SK-N-SH (cell line): ENCODE measurements around the gene FSD1. TPM values are rescaled to one million over a fixed set of nuclear protein-coding genes. Genes with fewer than 3 reads are reported as not detected.

Experiments used
- CTCF ChIA-PET: fragments of 300-600, 350-600 bp; formaldehyde crosslinking; extraction: SDS; loops from one replicate; lab custom pipeline; 2021; lab: Yijun Ruan, JAX
- POLR2A ChIA-PET: fragments of 350-600 bp; sonication (Branson Sonifier 250); formaldehyde crosslinking; extraction: SDS; loops from one replicate; lab custom pipeline; 2020; ENCODE audit warnings: antibody characterized with exemption, inconsistent platforms; lab: Yijun Ruan, JAX
- DNase-seq: peaks from one replicate; pipeline ENCODE4 v3.0.0; 2012
- H2AFZ ChIP-seq: fragments of 200-600 bp; sonication (generic); 2 replicates; pipeline ENCODE4 v1.8.1; 2016; ENCODE audit warnings: antibody characterized with exemption, mild to moderate bottlenecking, low read depth
- H3F3A ChIP-seq: fragments of 200-600 bp; sonication (generic); replicated peaks from 2 replicates; pipeline ENCODE3; 2016; ENCODE audit warnings: antibody characterized with exemption, mild to moderate bottlenecking; ENCODE audit not compliant: insufficient read depth
- H3K27ac ChIP-seq, 2 experiments: fragments of 200-500 bp in 1 of 2; fragments of 200-600 bp in 1 of 2; sonication (Bioruptor generic) in 1 of 2; sonication (generic), shearing (Covaris generic) in 1 of 2; 2 replicates each; pipeline versions ENCODE4 v1.5.1 to v1.6.1; 2014 to 2016; ENCODE audit warnings: low read depth in 2 of 2, inconsistent platforms in 1 of 2, low read length in 1 of 2, mild to moderate bottlenecking in 1 of 2, mixed read lengths in 1 of 2
- H3K27me3 ChIP-seq: fragments of 200-600 bp; sonication (generic), shearing (Covaris generic); 2 replicates; pipeline ENCODE4 v1.6.1; 2016; ENCODE audit warnings: mixed run types; ENCODE audit not compliant: insufficient read depth
- H3K36me3 ChIP-seq, 2 experiments: fragments of 200-500 bp in 1 of 2; fragments of 200-600 bp in 1 of 2; sonication (Bioruptor generic) in 1 of 2; sonication (generic) in 1 of 2; replicated peaks in 1 of 2; 2 replicates each; pipeline versions ENCODE3 to v1.5.1; 2014 to 2016; ENCODE audit warnings: low read length in 1 of 2, mild to moderate bottlenecking in 1 of 2; ENCODE audit not compliant: insufficient read depth in 2 of 2, control insufficient read depth in 1 of 2
- H3K4me1 ChIP-seq, 2 experiments: fragments of 200-500 bp in 1 of 2; fragments of 200-600 bp in 1 of 2; sonication (Bioruptor generic) in 1 of 2; sonication (generic), shearing (Covaris generic) in 1 of 2; 2 replicates each; pipeline versions ENCODE4 v1.5.1 to v1.6.1; 2014 to 2016; ENCODE audit warnings: low read depth in 1 of 2, low read length in 1 of 2, mixed run types in 1 of 2; ENCODE audit not compliant: insufficient read depth in 2 of 2, control insufficient read depth in 1 of 2
- H3K4me2 ChIP-seq: fragments of 200-600 bp; sonication (generic), shearing (Covaris generic); 2 replicates; pipeline ENCODE4 v1.6.1; 2017; ENCODE audit warnings: mixed run types
- H3K4me3 ChIP-seq, 2 experiments: fragments of 200-500 bp in 1 of 2; fragments of 200-600 bp in 1 of 2; sonication (Bioruptor generic) in 1 of 2; sonication (generic), shearing (Covaris generic) in 1 of 2; 2 replicates each; pipeline versions ENCODE4 v1.5.1 to v1.8.1; 2014 to 2016; ENCODE audit warnings: low read depth in 2 of 2, inconsistent platforms in 1 of 2, low read length in 1 of 2, mild to moderate bottlenecking in 1 of 2, mixed read lengths in 1 of 2, moderate library complexity in 1 of 2
- H3K79me2 ChIP-seq: fragments of 200-600 bp; sonication (generic); 2 replicates; pipeline ENCODE4 v1.8.1; 2017; ENCODE audit warnings: mild to moderate bottlenecking; ENCODE audit not compliant: insufficient read depth
- H3K9ac ChIP-seq: fragments of 200-600 bp; sonication (generic); 2 replicates; pipeline ENCODE4 v1.6.1; 2017; ENCODE audit warnings: mixed run types
- H3K9me2 ChIP-seq: fragments of 200-600 bp; sonication (generic); 2 replicates; pipeline ENCODE4 v1.6.1; 2017; ENCODE audit warnings: mixed run types
- H3K9me3 ChIP-seq: fragments of 200-600 bp; sonication (generic); 2 replicates; pipeline ENCODE4 v1.6.1; 2017; ENCODE audit warnings: mixed run types, mild to moderate bottlenecking, moderate library complexity
- H4K20me1 ChIP-seq: fragments of 200-600 bp; sonication (generic); 2 replicates; pipeline ENCODE4 v1.6.1; 2017; ENCODE audit warnings: mild to moderate bottlenecking, mixed run types; ENCODE audit not compliant: insufficient read depth
- EP300 ChIP-seq, 2 experiments: IDR thresholded peaks; 2 replicates each; pipeline versions ENCODE4 v1.4.0 to v1.6.1; 2012; ENCODE audit warnings: borderline replicate concordance in 1 of 2, low read depth in 1 of 2, low read length in 1 of 2
- FOSL2 ChIP-seq: IDR thresholded peaks from 2 replicates; pipeline ENCODE4 v1.4.0; 2012; ENCODE audit warnings: low read depth, mild to moderate bottlenecking, moderate library complexity, borderline replicate concordance
- FOXJ3 ChIP-seq: sonication (generic); formaldehyde crosslinking; IDR thresholded peaks from 2 replicates; pipeline ENCODE4 v1.5.1; 2020; ENCODE audit warnings: mild to moderate bottlenecking, missing genetic modification reagents
- GATA2 ChIP-seq: sonication (generic); formaldehyde crosslinking; IDR thresholded peaks from 2 replicates; pipeline ENCODE4 v1.5.0; 2020; ENCODE audit warnings: mild to moderate bottlenecking, missing genetic modification reagents
- MXI1 ChIP-seq: IDR thresholded peaks from 2 replicates; pipeline ENCODE4 v1.6.1; 2012; ENCODE audit warnings: mild to moderate bottlenecking, low read depth, low read length, improper control_type of control experiment
- POLR2AphosphoS5 ChIP-seq: IDR thresholded peaks from 2 replicates; pipeline ENCODE4 v1.6.1; 2012; ENCODE audit warnings: low read depth, low read length
- RAD21 ChIP-seq: IDR thresholded peaks from 2 replicates; pipeline ENCODE4 v1.6.1; 2012; ENCODE audit warnings: mild to moderate bottlenecking, low read length
- RCOR1 ChIP-seq: fragments of 150-350 bp; IDR thresholded peaks from 2 replicates; pipeline ENCODE4 v1.6.1; 2017; ENCODE audit warnings: antibody characterized with exemption, low read length
- RXRA ChIP-seq: IDR thresholded peaks from 2 replicates; pipeline ENCODE4 v1.4.0; 2012; ENCODE audit warnings: low read depth, mild to moderate bottlenecking, borderline replicate concordance
- TAF1 ChIP-seq: IDR thresholded peaks from 2 replicates; pipeline ENCODE4 v1.6.1; 2012; ENCODE audit warnings: low read depth, mild to moderate bottlenecking, low read length, moderate library complexity, borderline replicate concordance
- TCF12 ChIP-seq: IDR thresholded peaks from 2 replicates; pipeline ENCODE4 v1.4.0; 2012
- WGBS: methylation state at CpG from one replicate; pipeline ENCODE4 v1.1.6; 2017; ENCODE audit warnings: low lambda C conversion rate; 5-methylcytosine and 5-hydroxymethylcytosine counted together
- polyA plus RNA-seq, 3 experiments: library from polyadenylated mRNA; depleted of rRNA; stranded (reverse); fragments of >200 nt; gene quantifications; 2 replicates each; pipeline ENCODE4 v1.2.3, GENCODE V29; 2012
- TF ChIP-seq, protein P1 (sequence below): IDR thresholded peaks from 2 replicates; pipeline ENCODE4 v1.6.1; 2012; ENCODE audit warnings: mild to moderate bottlenecking, low read depth, low read length, moderate library complexity
- TF ChIP-seq, protein P2 (sequence below): IDR thresholded peaks from 2 replicates; pipeline ENCODE4 v1.4.0; 2012; ENCODE audit warnings: low read depth

FSD1 gene
- polyA plus RNA-seq, 1 of the 3 experiments (the other 2 are of a cell fraction): 49.0 TPM

- no peaks in the 10 kb centered on the region for H3F3A ChIP-seq
- CTCF ChIA-PET: interaction anchor here (1.1 to 7.0 kb wide), 8 partner anchors 10 to 123 kb away, joined by 3 to 60 read pairs (median 10); partner anchors contain the start of genes MPND and SH3GL1
- H3K36me3 ChIP-seq: no peaks in the 10 kb centered on the region
- POLR2A ChIA-PET: interaction anchor here (0.6 to 3.3 kb wide), 10 partner anchors 9 to 512 kb away, joined by 3 to 32 read pairs (median 3); partner anchors contain the start of genes MPND and YJU2
- H3K79me2 ChIP-seq: no peaks in the 10 kb centered on the region
- no peaks in the 10 kb centered on the region for H3K9me2 ChIP-seq
- no peak overlapping the region for H3K9ac ChIP-seq
- H3K4me3 ChIP-seq: no peak overlapping the region
- H4K20me1 ChIP-seq: no peaks in the 10 kb centered on the region
- H3K4me2 ChIP-seq: no peak overlapping the region
- no peaks in the 10 kb centered on the region for H3K9me3 ChIP-seq
- DNase-seq: peak; percentile 69
- TF ChIP-seq FOXJ3 (CRISPR knock-in tag): peak; percentile 84
- peak in 1 of 2 experiments; percentile 83; a peak in 2 of 4 replicates for TF ChIP-seq EP300 (IDR thresholded peaks at IDR 0.05; ENCODE audit: borderline replicate concordance in 1 of 2, low read depth in 1 of 2, low read length in 1 of 2)
- TF ChIP-seq, protein P1, sequence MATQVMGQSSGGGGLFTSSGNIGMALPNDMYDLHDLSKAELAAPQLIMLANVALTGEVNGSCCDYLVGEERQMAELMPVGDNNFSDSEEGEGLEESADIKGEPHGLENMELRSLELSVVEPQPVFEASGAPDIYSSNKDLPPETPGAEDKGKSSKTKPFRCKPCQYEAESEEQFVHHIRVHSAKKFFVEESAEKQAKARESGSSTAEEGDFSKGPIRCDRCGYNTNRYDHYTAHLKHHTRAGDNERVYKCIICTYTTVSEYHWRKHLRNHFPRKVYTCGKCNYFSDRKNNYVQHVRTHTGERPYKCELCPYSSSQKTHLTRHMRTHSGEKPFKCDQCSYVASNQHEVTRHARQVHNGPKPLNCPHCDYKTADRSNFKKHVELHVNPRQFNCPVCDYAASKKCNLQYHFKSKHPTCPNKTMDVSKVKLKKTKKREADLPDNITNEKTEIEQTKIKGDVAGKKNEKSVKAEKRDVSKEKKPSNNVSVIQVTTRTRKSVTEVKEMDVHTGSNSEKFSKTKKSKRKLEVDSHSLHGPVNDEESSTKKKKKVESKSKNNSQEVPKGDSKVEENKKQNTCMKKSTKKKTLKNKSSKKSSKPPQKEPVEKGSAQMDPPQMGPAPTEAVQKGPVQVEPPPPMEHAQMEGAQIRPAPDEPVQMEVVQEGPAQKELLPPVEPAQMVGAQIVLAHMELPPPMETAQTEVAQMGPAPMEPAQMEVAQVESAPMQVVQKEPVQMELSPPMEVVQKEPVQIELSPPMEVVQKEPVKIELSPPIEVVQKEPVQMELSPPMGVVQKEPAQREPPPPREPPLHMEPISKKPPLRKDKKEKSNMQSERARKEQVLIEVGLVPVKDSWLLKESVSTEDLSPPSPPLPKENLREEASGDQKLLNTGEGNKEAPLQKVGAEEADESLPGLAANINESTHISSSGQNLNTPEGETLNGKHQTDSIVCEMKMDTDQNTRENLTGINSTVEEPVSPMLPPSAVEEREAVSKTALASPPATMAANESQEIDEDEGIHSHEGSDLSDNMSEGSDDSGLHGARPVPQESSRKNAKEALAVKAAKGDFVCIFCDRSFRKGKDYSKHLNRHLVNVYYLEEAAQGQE: no peak
- TF ChIP-seq, protein P2, sequence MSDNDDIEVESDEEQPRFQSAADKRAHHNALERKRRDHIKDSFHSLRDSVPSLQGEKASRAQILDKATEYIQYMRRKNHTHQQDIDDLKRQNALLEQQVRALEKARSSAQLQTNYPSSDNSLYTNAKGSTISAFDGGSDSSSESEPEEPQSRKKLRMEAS: no peak
- no peak for TF ChIP-seq POLR2AphosphoS5
- no peak for TF ChIP-seq TAF1
- peak; percentile 48; the same call in 1 of the 2 replicates for TF ChIP-seq RCOR1
- peak; percentile 89 for TF ChIP-seq GATA2
- peak; percentile 58; the same call in 1 of the 2 replicates for TF ChIP-seq MXI1
- peak; percentile 52 for TF ChIP-seq TCF12
- H3K4me1 ChIP-seq: peaks cover 0 to 19% of the 10 kb centered on the region in 2 experiments; a peak in 1 of 4 replicates
- H3K27me3 ChIP-seq: peaks cover 12% of the 10 kb centered on the region
- peak overlapping the region in 1 of 2 experiments; percentile 99; a peak in 2 of 4 replicates for H3K27ac ChIP-seq
- H2AFZ ChIP-seq: no peak overlapping the region
- 33% methylated on average over 14 of the region's 16 CpGs for WGBS
Measured at GRCh38 chr19:4277191-4277696, 27.2 kb upstream of the FSD1 start.

- H3K36me3 ChIP-seq: no peaks in the 10 kb centered on the region
- CTCF ChIA-PET: interaction anchor here (0.6 to 7.0 kb wide), 9 partner anchors 11 to 952 kb away, joined by 3 to 60 read pairs (median 6); partner anchors contain the start of genes MPND and SH3GL1
- no peak overlapping the region for H3K4me2 ChIP-seq
- H3F3A ChIP-seq: no peaks in the 10 kb centered on the region
- H3K9me3 ChIP-seq: no peaks in the 10 kb centered on the region
- no peaks in the 10 kb centered on the region for H4K20me1 ChIP-seq
- TF ChIP-seq TCF12 (no peak), TAF1 (no peak), RAD21 (no peak; the same call in 1 of the 2 replicates), FOSL2 (no peak), RXRA (no peak)
- TF ChIP-seq, protein P2: no peak
- no peak for DNase-seq
- peaks cover 0 to 14% of the 10 kb centered on the region in 2 experiments; a peak in 1 of 4 replicates for H3K4me1 ChIP-seq
- H3K9me2 ChIP-seq: no peaks in the 10 kb centered on the region
- H2AFZ ChIP-seq: no peak overlapping the region
- H3K27ac ChIP-seq: peak overlapping the region; percentile 50 to 99; a peak in 3 of 4 replicates
- POLR2A ChIA-PET: interaction anchor here (0.6 to 3.3 kb wide), 8 partner anchors 10 to 65 kb away, joined by 3 to 32 read pairs (median 3); partner anchors contain the start of genes MPND and YJU2
- H3K79me2 ChIP-seq: no peaks in the 10 kb centered on the region
- no peak overlapping the region for H3K9ac ChIP-seq
- peaks cover 12% of the 10 kb centered on the region for H3K27me3 ChIP-seq
- H3K4me3 ChIP-seq: peak overlapping the region in 1 of 2 experiments; percentile 14; a peak in 1 of 4 replicates
- WGBS: 50% methylated on average over 2 of the region's 4 CpGs
Measured at GRCh38 chr19:4278010-4278409, 26.4 kb upstream of the FSD1 start.
